ENCODE data around the gene QARS1.

GRCh38 chr3:49076116-49076515 lies 28.4 kb downstream of the QARS1 start:
- no peak for TF ChIP-seq CTCF (IDR thresholded peaks at IDR 0.05; ENCODE audit: insufficient read depth, low read length, poor library complexity, severe bottlenecking)
- no peak for TF ChIP-seq EZH2phosphoT487 (conservative IDR thresholded peaks at IDR 0.05; ENCODE audit: low read length)

Measured in SU-DHL-6 (cell line).